Mucosa of descending colon (tissue), 3 donors: Measurements from ENCODE around the gene ATP7B. TPM values are rescaled to one million over a fixed set of nuclear protein-coding genes. Genes with fewer than 3 reads are reported as not detected.

Experiments used
- ATAC-seq: fragments of 200-7000 bp; cut with Tn5 transposase; one replicate; pipeline ENCODE4 v1.9.1; 2020; ENCODE audit warnings: mild to moderate bottlenecking, moderate library complexity
- DNase-seq, 3 donors: peaks; one replicate each; pipeline ENCODE4 v3.0.0-alpha.2; 2020
- H3K36me3 ChIP-seq: fragments of 200-600 bp; one replicate; pipeline ENCODE4 v1.8.0; 2021; ENCODE audit warnings: low read depth, mild to moderate bottlenecking
- H3K4me1 ChIP-seq: fragments of 200-600 bp; one replicate; pipeline ENCODE4 v1.8.0; 2021; ENCODE audit warnings: low read depth, mild to moderate bottlenecking
- H3K4me3 ChIP-seq: fragments of 200-600 bp; one replicate; pipeline ENCODE4 v1.8.0; 2021; ENCODE audit warnings: mild to moderate bottlenecking
- H3K9me3 ChIP-seq: fragments of 200-600 bp; one replicate; pipeline ENCODE4 v1.8.0; 2021; ENCODE audit warnings: mild to moderate bottlenecking
- intact Hi-C, 2 donors: fragments of 100-400 bp; cut with DNase I in 1 of 2; cut with micrococcal nuclease in 1 of 2; formaldehyde crosslinking; loops; one replicate each; pipeline versions ENCODE4 v1.11.0 to v1.11.1; 2022; cut with DNase I, micrococcal nuclease
- total RNA-seq, 3 donors: library from RNA; stranded (reverse); fragmentation: NEBNext Ultra II Directional in 2 of 3; extraction: Animal tissue kit (Norgen Biotek cat#: 25700) in 2 of 3; gene quantifications; one replicate each; pipeline versions ENCODE4 v1.2.1 to v1.2.4, GENCODE V29; 2021 to 2023
- TF ChIP-seq, protein P1 (sequence below): fragments of 200-600 bp; IDR thresholded peaks from one replicate; pipeline ENCODE4 v1.8.0; 2022; ENCODE audit warnings: antibody characterized with exemption, mild to moderate bottlenecking
- donor health status: DM: no; HTN: no; CAD: no; lungs with moderate emphysema.
- donor health status: DM: no; HTN: no; CAD: no.
- donor health status: DM: no; HTN: yes; CAD: no.

The ATP7B gene
- total RNA-seq, 3 donors from 2014 or later = 11.3 to 26.0 (median 16.0) TPM

DNA sequence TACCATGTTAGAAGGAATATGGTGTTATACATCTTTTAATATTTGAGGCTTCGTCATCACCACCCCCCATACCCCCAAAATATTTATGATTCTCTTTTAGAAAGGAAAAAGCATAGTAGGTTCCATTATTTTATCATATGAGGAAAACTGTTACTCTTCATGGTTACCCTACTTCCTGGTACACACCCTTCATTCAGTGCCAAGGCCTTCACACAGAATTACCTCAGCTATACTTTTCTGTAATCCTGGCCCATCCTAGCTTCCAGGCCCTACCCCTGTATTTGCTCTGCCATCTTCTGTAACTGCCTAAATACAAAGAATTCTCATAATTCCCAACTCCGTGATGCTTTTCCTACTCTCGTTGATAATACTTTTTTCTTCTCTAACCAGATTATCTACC is 8.9 kb upstream of the ATP7B start:
- intact Hi-C loops = no loop called here
- H3K36me3 ChIP-seq = no peaks in the 10 kb centered on the region
- DNase-seq = no peak
- H3K4me1 ChIP-seq = no peaks in the 10 kb centered on the region
- H3K9me3 ChIP-seq = no peaks in the 10 kb centered on the region
- ATAC-seq = peak; percentile 61
- TF ChIP-seq, protein P1, sequence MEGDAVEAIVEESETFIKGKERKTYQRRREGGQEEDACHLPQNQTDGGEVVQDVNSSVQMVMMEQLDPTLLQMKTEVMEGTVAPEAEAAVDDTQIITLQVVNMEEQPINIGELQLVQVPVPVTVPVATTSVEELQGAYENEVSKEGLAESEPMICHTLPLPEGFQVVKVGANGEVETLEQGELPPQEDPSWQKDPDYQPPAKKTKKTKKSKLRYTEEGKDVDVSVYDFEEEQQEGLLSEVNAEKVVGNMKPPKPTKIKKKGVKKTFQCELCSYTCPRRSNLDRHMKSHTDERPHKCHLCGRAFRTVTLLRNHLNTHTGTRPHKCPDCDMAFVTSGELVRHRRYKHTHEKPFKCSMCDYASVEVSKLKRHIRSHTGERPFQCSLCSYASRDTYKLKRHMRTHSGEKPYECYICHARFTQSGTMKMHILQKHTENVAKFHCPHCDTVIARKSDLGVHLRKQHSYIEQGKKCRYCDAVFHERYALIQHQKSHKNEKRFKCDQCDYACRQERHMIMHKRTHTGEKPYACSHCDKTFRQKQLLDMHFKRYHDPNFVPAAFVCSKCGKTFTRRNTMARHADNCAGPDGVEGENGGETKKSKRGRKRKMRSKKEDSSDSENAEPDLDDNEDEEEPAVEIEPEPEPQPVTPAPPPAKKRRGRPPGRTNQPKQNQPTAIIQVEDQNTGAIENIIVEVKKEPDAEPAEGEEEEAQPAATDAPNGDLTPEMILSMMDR = no peak
- no peak overlapping the region for H3K4me3 ChIP-seq

DNA sequence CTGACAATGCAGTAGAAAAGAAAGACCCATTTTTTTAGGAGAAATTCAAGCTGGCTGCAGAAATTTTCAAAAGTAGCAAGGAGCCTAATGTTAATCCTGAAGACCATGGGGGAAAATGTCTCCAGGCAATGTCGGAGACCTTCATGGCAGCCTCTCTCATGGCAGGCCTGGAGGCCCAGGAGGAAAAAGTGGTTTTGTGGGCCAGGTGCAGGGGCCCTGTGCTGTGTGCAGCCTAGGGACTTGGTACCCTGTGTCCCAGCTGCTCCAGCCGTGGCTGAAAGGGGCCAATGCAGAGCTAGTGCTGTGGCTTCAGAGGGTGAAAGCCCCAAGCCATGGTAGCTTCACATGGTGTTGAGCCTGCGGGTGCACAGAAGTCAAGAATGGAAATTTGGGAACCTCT is 5.0 kb upstream of the ATP7B start:
- intact Hi-C loops = no loop called here
- Histone ChIP-seq H3K9me3 (no peaks in the 10 kb centered on the region), H3K36me3 (no peaks in the 10 kb centered on the region), H3K4me3 (no peak overlapping the region), H3K4me1 (peaks cover 7% of the 10 kb centered on the region)
- no peak for DNase-seq
- no peak for ATAC-seq
- TF ChIP-seq, protein P1 = no peak

DNA sequence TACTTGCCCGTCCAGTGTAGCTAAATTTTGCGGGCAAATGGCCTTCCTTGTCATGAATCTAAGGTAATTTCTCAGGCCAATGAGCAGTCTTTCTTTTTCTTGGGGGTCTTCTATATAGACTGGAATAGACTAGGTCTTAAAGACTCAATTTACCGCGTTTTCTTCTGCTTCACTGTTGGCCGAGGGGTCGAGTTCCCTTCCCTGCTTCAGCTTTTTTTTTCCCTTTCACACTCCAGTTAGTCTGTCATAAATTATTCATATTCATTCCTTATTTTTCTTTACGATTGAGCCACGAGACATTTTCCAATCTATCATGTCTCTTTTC is 1.2 kb upstream of the ATP7B start:
- no peaks in the 10 kb centered on the region for H3K36me3 ChIP-seq
- peak overlapping the region; percentile 77 for H3K4me3 ChIP-seq
- TF ChIP-seq, protein P1 = no peak
- ATAC-seq = no peak
- no peak for DNase-seq
- intact Hi-C loops = no loop called here
- peaks cover 14% of the 10 kb centered on the region for H3K4me1 ChIP-seq
- no peaks in the 10 kb centered on the region for H3K9me3 ChIP-seq

DNA sequence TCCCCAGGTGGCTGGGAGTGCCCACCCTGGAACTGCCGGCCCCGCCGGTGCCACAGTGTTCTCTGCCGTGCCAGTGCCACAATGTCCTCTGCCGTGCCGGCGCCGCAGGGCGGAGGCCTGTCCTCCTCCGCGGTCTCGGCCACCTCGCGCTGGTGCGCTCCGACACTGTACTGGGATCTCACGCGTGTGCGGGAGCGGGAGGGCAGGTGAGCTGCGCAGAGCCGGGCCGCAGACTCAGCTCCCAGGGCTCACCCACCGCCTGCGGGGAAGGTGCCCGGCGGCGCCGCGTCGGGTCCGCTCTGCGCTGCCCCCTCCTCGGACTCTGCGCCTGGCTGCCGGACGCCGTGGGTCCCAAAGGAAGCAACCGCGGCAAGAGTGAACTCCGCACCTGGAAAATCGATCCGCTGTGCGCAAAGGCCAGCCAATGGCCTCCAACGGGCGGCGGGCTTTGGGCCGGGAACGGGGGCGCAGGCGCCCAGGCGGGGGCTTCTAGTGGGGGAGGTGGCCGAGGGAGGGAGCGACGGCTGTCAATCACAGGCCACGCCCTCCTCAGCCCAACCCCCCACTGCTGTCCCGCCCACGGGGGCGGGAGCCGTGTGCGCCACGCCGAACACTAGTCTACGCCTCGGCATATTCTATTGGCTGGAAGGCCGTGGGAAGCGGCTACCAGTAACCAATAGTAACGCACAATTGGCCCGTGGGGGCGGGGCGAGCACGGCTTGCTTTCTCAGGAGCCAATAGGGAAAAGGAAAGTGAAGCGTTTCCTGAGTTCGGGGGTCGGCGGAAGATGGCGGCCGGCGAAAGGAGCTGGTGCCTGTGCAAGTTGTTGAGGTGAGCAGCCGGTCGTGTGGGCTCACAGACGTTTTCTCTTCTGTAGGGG is 622 bp upstream of the ATP7B start, which contains the start of gene ALG11:
TSS of gene ALG11 (plus strand) at position 767 of the 880 bp plus-strand sequence. CDS start at position 788, 21 bp downstream.
- Histone ChIP-seq H3K36me3 (no peaks in the 10 kb centered on the region), H3K4me3 (peak within 1 kb of the TSS; percentile 77), H3K9me3 (no peaks in the 10 kb centered on the region), H3K4me1 (peaks cover 14% of the 10 kb centered on the region)
- TF ChIP-seq, protein P1 = no peak
- intact Hi-C loops = no loop called here
- peak; percentile 100 for ATAC-seq
- peak; percentile 99 to 100 (median 100) for DNase-seq

DNA sequence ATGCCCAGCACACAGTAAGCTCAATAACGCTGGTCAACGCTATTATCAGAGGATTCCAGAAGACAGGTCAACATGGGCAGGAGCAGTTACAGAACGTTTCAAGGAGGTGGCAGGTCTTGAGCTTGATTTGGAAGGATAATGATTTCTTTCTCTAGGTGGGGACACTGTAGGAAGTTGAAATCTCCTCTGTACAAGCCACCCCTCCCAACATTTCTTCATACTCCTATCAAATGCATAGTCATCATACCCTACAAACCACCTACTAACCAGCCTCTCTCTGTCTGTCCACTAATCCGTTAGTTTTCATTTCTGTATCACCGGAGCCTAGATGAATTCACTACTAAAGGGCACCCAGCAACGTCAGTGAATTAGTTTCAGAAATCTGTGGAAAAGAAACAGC is 1.3 kb downstream of the ATP7B start:
- intact Hi-C loops = loop anchor here in 1 of 2 donors (10.0 kb wide), 1 partner anchor 115 kb away; the partner anchor contains the start of gene NEK5
- no peaks in the 10 kb centered on the region for H3K36me3 ChIP-seq
- TF ChIP-seq, protein P1 = no peak
- ATAC-seq = no peak
- H3K4me3 ChIP-seq = no peak overlapping the region
- no peaks in the 10 kb centered on the region for H3K9me3 ChIP-seq
- no peak for DNase-seq
- H3K4me1 ChIP-seq = peaks cover 14% of the 10 kb centered on the region
